ENCODE results near the gene IL17REL. TPM values are rescaled to one million over a fixed set of nuclear protein-coding genes. Genes with fewer than 3 reads are reported as not detected.

IL17REL gene
- total RNA-seq, 1 donor, result not detected

DNA sequence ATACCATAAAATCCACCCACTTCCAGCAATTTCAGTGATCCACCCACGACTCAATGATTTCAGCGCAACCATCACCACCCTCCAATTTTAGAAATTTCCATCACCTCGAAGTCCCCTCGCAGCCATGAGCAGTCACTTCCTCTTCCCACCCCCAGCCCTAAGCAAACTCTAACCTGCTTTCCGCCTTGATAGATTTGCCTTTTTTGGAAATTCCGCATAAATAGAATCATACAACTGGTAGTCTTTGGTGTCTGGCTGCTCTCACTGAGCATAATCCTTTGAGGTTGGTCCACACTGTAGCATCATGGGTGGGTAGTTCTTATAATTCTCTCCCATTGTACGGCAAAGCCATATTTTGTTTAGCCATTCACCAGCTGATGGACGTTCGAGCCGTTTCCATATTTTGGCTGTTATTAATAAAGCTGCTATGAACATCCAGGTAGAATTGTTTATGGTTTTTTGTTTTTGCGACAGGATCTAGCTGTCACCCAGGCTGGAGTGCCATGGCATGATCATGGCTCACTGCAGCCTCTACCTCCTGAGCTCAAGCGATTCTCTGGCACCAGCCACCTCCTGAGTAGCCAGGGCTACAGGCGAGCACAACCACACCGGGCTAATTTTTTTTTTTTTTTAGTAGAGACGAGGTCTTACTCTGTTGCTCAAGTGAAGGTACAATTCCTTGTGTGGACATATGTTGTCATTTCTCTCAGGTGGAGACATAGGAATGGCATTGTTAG, 36.0 kb downstream of the IL17REL start:
- Histone ChIP-seq H3K9me3 (ENCODE audit: low read depth, low read length) (peaks cover 7% of the 10 kb centered on the region), H3K4me1 (ENCODE audit: insufficient read depth, low read length) (peaks cover 16% of the 10 kb centered on the region), H3K27me3 (ENCODE audit: insufficient read depth, low read length) (no peaks in the 10 kb centered on the region), H3K4me3 (ENCODE audit: low read length) (no peak overlapping the region)

DNA sequence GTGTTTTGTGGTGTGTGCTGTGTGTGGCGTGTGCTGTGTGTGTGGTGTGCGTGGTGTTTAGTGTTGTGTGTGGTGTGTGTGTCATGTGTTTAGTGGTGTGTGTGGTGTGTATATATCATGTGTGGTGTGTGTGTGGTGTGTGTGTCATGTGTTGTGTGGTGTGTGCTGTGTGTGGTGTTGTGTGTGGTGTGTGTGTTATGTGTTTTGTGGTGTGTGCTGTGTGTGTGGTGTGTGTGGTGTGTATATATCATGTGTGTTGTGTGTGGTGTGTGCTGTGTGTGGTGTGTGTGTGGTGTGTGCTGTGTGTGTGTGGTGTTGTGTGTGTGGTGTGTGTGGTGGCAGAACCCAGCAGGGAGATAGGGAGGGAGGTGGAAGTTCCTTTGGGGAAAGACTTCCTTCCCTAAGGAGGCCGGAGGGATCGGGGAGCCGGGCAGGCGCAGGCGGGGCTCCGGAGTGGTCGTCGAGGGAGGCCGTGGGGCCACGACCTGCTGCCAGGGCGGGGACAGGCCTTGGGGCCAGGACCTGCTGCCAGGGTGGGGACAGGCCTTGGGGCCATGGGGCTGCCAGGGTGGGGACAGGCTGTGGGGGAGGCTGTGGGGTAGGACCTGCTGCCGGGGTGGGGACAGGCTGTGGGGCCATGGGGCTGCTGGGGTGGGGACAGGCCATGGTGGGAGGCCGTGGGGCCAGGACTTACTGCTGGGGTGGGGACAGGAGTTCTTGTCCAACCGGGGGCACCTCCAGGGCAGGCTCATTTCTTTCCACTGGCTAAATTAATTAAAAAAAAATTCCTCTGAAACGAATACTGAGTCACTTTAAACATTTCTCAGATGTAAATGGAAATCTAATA, 36.8 kb downstream of the IL17REL start:
- H3K9me3 ChIP-seq (ENCODE audit: low read depth, low read length), result peaks cover 7% of the 10 kb centered on the region
- H3K27me3 ChIP-seq (ENCODE audit: insufficient read depth, low read length), result no peaks in the 10 kb centered on the region
- H3K4me3 ChIP-seq (ENCODE audit: low read length), result no peak overlapping the region
- H3K4me1 ChIP-seq (ENCODE audit: insufficient read depth, low read length), result peaks cover 25% of the 10 kb centered on the region

DNA sequence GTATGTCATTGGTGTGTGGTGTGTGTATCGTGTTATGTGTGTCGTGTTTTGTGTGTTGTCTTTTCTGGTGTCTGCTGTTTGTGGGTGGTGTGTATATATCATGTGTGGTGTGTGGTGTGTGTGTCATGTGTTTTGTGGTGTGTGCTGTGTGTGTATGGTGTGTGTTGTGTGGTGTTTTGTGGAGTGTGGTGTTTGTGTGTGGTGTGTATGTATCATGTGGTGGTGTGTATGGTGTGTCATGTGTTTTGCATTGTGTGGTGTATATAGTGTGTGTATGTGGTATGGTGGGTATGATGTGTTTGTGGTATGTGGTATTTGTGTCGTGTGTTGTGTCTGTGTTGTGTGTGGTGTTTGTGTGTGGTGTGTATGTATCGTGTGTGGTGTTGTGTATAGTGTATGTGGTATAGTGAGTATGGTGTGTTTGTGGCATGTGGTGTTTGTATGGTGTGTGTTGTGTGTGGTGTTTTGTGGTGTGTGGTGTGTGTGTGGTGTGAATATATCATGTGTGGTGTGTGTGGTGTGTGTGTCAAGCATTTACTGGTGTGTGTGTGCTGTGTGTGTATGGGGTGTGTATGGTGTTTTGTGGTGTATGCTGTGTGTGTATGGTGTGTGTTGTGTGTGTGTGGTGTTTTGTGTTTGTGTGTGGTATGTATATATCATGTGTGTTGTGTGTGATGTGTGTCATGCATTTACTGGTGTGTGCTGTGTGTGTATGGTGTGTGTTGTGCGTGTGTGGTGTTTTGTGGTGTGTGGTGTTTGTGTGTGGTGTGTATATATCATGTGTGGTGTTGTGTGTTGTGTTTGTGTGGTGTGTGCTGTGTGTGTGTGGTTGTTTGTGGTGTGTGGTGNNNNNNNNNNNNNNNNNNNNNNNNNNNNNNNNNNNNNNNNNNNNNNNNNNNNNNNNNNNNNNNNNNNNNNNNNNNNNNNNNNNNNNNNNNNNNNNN, 39.3 kb downstream of the IL17REL start:
- Histone ChIP-seq H3K9me3 (ENCODE audit: low read depth, low read length) (no peaks in the 10 kb centered on the region), H3K4me1 (ENCODE audit: insufficient read depth, low read length) (peaks cover 39% of the 10 kb centered on the region), H3K4me3 (ENCODE audit: low read length) (no peak overlapping the region), H3K27me3 (ENCODE audit: insufficient read depth, low read length) (no peaks in the 10 kb centered on the region)

DNA sequence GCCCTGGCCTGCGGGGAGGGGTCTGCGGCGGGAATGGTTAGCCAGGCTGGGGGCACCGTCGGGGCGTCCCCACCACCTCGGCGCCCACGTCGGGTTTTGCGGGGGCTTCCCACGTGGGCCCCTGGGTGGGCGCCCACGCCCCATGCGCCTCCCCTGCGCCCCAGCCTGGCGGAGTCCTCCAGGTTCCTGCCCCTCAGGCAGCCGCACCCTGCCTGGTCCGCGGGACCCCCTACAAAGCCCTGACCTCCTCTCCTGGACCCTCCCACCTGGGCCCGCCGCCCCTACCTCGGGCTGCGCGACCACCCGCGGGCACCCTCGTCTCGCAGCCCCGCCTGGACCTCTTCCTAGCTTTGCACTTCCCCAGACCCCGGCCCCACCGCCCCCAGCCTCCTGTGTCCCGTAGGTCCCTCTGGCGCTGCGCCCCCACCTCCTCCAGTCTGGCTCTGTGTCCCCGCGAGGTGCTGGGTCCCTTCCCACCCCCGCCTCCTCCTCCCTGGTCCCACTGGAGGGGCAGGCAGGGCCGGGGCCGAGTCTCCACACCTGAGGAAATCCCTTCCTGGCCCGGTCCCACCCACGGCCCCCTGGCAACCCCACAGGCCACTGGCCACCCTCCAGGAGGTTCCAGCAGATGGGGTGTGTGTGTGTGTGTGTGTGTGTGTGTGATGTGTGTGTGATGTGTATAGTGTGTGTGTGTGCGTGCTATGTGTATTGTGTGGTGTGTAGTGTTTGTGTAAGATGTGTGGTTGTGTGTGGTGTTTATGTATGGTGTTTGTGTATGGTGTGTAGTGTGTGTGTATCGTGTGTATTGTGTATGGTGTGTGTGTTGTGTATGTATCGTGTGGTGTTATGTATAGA, 40.2 kb downstream of the IL17REL start:
- H3K4me3 ChIP-seq (ENCODE audit: low read length), result no peak overlapping the region
- H3K27me3 ChIP-seq (ENCODE audit: insufficient read depth, low read length), result no peaks in the 10 kb centered on the region
- no peaks in the 10 kb centered on the region for H3K9me3 ChIP-seq (ENCODE audit: low read depth, low read length)
- peaks cover 48% of the 10 kb centered on the region for H3K4me1 ChIP-seq (ENCODE audit: insufficient read depth, low read length)

DNA sequence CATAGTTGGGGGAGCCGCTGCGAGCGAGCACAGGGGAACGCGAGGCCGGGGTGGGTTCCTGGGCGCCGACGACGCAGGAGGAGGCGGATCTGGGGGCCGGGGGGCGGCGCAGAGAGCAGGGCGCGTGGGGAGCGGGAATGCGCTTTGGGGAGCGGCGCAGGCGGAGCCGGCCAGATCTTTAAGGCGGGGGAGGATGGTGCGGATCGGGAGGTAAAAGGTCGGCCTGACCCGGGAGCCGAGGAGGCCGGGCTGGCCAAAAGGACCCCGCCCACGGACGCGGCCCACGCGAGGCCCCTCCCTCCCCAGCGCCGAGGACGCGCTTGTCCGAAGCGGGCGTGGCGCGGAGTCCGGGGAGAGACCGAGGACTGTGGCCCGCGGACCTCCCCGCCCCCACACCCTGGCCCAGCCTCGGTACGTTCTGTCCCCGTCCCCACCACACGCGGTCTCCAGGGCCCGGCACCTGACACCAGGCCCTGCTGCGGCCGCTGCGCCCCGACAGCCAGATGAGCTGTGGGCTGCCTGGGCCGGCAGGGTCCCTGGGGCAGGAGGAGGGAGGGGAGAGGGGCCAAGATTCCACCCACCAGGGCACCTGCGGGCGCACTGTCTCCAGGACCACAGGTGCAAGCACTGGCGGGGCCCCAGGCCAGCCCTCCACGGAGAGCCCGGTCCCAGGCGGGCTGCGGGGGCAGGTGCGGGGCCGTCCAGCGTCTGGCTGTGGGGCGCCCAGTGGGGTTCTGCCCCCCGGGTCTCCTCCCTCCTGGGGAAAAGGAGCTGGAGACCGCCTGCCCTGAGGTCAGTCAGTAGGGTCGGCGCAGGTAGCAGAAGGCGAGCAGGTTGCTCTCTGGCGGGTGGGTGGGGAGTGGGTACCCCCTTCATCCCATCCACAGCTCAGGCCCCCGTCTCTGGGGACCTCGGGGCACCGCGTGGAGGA, 41.1 kb downstream of the IL17REL start:
- no peaks in the 10 kb centered on the region for H3K9me3 ChIP-seq (ENCODE audit: low read depth, low read length)
- H3K4me3 ChIP-seq (ENCODE audit: low read length), result peak overlapping the region; percentile 30
- no peaks in the 10 kb centered on the region for H3K27me3 ChIP-seq (ENCODE audit: insufficient read depth, low read length)
- H3K4me1 ChIP-seq (ENCODE audit: insufficient read depth, low read length), result peaks cover 53% of the 10 kb centered on the region

DNA sequence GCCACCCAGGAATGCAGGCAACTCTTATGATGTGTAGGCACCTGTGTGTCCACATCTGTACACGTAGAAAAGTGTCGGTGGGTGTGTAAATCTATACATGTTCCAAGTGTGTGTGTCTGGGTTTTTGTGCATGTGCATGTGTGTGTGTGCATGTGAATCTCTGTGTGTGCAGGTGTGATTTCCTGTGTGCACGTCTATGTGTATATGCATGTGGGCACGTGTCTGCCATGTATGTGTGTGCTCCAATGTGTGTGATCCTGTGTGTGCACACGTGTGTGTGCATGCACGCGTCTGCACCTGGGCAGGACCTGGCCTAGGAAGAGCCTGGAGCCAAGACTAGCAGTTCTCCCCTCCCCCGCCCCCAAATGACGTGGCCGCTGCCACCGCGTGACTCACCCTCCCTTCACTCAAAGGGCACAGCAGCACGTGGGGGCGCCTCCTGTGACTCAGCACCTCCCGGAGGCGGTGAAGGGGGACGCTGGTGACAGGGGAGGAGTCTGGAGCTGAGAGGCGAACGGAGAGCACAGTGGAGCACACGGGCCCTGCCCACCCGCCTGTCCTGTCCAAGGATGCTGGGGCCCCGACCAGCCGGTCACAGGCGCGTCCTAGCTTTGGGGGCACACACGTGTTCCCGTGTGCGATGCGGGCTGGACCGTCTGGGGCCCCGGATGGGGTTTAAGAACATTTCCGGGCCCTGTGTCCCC, 41.9 kb downstream of the IL17REL start:
- peak overlapping the region; percentile 30 for H3K4me3 ChIP-seq (ENCODE audit: low read length)

DNA sequence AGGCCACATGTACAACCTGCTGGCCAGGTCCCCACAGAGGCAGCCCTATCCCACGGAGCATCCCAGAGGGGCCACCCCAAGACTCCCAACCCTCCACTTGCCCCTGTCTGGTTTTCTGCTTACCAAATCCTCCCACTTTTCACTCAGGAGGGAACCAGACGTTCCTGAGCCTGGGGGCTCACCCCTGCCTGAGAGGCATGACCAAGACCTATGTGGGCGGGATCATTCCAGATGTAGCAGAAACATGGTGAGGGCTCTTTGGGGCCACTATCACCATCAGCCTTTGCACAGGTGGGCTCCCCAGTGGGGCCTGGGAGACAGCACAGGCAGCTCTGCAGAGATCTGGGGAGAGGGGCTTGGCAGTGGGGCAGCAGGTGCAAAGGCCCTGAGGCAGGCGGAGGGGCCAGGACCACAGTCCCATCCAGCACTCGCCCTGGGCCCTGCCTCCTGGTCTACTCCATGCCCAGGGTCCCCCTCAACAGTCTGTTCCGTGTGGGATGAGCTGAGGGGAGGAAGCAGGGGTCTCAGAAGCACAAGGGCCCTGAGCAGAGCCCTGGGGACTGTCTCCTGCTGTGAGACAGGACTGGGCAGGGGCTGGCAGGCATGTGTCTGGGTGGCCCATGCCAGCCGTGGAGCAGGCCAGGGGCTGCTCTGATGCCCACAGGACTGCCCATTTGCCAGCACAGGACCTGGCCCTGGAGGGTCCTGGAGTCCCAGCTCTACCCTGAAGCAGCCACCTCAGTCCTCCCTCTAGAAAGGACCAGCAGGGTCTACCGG, 42.6 kb downstream of the IL17REL start:
- H3K27me3 ChIP-seq (ENCODE audit: insufficient read depth, low read length), result no peaks in the 10 kb centered on the region
- no peak overlapping the region for H3K4me3 ChIP-seq (ENCODE audit: low read length)
- peaks cover 60% of the 10 kb centered on the region for H3K4me1 ChIP-seq (ENCODE audit: insufficient read depth, low read length)
- H3K9me3 ChIP-seq (ENCODE audit: low read depth, low read length), result no peaks in the 10 kb centered on the region

More for the DNA sequence above, 41.9 kb downstream of the IL17REL start:
- Histone ChIP-seq H3K9me3 (ENCODE audit: low read depth, low read length) (no peaks in the 10 kb centered on the region), H3K4me1 (ENCODE audit: insufficient read depth, low read length) (peaks cover 55% of the 10 kb centered on the region), H3K27me3 (ENCODE audit: insufficient read depth, low read length) (no peaks in the 10 kb centered on the region)

DNA sequence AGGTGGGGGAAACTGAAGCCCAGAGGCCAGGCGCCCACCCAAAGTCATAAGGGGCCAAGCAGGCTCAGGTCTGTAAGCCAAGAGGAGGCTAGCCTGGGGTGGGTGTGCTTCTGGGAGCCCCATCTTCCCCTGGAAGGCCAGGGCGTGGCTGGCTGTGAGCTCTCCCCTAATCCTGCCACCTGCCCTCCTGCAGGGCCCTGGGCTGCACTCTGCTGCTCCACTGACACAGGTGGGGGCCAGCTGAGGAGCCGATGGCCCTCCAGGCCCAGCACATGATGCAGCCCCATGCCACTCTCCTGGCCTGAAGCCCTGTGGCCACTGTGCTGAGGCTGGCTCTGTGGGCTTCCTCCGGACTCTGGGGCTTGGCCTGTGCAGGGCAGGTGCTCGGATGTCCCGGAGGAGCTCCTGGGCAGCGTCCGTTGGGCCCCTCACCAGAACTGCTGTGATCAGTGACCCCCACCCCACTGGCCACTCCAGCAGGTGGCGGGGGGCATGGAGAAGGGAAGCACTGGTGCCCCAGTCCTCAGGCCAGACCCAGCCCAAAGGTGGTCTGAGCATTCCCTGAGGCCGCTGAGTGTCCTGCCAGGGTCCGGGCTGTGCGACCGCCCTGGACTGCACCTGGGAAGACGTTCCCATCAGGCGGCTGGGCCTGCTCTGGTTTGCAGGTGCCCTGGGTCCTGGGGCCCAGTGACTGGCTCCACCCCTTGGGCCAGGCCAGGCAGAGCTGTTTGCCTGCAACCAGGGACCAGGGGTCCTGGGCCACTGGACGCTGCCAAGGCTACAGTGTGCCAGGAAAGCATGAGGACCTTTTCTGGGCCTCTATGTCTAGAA, 43.5 kb downstream of the IL17REL start:
- H3K9me3 ChIP-seq (ENCODE audit: low read depth, low read length), result no peaks in the 10 kb centered on the region
- no peak overlapping the region for H3K4me3 ChIP-seq (ENCODE audit: low read length)
- H3K4me1 ChIP-seq (ENCODE audit: insufficient read depth, low read length), result peaks cover 68% of the 10 kb centered on the region
- no peaks in the 10 kb centered on the region for H3K27me3 ChIP-seq (ENCODE audit: insufficient read depth, low read length)

DNA sequence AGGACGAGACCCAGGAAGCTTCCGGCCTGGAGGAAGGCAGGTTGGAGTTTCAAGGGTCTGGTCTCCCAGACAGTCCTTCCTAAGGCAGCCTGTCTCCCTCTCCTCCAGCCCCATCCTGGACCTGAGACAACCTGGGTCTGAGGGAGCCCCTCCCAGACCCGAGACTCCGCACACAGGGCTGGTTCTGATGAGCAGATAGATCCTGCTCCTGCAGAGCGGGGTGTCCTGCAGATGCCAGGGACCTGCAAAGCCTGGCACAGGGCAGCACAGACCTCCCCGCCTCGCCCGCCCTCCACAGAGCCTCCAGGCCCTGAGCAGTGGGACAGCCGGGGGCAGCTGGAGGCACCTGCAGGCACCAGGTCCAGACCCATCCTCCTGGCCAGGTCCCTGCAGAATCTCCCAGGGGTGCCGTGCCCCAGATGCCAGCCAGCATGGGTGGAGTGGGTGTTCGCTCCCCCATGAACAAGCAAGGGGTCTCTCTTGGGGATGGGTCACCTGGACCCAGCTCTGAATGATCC, 44.2 kb downstream of the IL17REL start:
- peaks cover 74% of the 10 kb centered on the region for H3K4me1 ChIP-seq (ENCODE audit: insufficient read depth, low read length)
- no peak overlapping the region for H3K4me3 ChIP-seq (ENCODE audit: low read length)

DNA sequence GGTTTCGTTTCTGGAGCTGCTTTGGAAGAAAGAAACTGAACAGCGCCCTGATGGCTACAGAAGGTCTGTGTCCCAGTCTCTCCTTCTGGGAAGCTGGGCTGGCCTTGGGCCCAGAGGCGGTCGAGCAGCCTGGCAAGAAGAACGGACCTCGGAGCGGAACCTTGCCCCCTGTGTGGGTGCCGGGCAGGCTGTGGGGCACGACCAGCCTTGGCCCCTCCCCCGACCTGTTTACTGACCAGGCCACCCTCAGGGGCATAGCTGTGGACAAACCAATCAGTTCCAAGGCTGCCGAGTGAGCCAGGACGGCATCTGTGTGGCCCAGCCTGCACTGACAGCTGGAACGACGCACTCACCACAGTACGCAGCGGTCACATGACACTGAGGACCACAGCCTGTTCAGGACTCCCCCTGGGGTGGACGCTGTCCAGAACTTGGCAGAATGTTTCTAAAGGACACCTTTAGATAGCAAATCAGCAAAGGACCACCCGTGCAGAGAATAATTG, 44.8 kb downstream of the IL17REL start:
- no peaks in the 10 kb centered on the region for H3K27me3 ChIP-seq (ENCODE audit: insufficient read depth, low read length)
- H3K9me3 ChIP-seq (ENCODE audit: low read depth, low read length), result no peaks in the 10 kb centered on the region
- peaks cover 81% of the 10 kb centered on the region for H3K4me1 ChIP-seq (ENCODE audit: insufficient read depth, low read length)
- no peak overlapping the region for H3K4me3 ChIP-seq (ENCODE audit: low read length)

More for the DNA sequence above, 44.2 kb downstream of the IL17REL start:
- H3K9me3 ChIP-seq (ENCODE audit: low read depth, low read length), result no peaks in the 10 kb centered on the region
- no peaks in the 10 kb centered on the region for H3K27me3 ChIP-seq (ENCODE audit: insufficient read depth, low read length)

Measured in mononuclear cell (primary cell).